Femur (tissue), 1 donor: ENCODE results near the gene ADD1.

Experiments
- DNase-seq: peaks from one replicate; pipeline ENCODE4 v3.0.0-alpha.2; 2017

Gene ADD1

GRCh38 chr4:2924765-2925301 lies 81.2 kb downstream of the ADD1 start:
- no peak for DNase-seq

GRCh38 chr4:2925496-2925895 lies 81.9 kb downstream of the ADD1 start:
- no peak for DNase-seq

- no peak for DNase-seq
Observed at GRCh38 chr4:2925931-2926860, 82.6 kb downstream of the ADD1 start.

- peak; percentile 15 for DNase-seq
Observed at GRCh38 chr4:2927016-2927695, 83.5 kb downstream of the ADD1 start.

- DNase-seq = no peak
Observed at GRCh38 chr4:2927696-2928075, 84.0 kb downstream of the ADD1 start.

DNA sequence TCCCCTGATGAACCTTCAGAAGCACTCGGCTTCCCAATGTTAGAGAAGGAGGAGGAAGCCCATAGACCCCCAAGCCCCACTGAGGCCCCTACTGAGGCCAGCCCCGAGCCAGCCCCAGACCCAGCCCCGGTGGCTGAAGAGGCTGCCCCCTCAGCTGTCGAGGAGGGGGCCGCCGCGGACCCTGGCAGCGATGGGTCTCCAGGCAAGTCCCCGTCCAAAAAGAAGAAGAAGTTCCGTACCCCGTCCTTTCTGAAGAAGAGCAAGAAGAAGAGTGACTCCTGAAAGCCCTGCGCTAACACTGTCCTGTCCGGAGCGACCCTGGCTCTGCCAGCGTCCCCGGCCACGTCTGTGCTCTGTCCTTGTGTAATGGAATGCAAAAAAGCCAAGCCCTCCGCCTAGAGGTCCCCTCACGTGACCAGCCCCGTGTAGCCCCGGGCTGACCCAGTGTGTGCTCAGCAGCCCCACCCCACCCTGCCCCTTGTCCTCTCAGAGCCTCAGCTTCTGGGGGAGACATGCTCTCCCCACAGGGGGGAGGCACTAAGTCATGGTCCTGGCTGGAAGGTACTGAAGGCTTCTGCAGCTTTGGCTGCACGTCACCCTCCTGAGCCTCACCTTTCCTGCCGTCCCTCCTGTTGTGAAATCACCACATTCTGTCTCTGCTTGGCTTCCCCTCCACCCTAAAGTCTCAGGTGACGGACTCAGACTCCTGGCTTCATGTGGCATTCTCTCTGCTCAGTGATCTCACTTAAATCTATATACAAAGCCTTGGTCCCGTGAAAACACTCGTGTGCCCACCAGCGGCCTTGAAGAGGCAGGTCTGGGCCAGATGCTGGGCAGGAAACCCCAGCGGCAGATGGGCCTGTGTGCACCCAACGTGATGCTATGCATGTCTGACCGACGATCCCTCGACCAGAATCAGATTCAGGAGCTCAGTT lies 84.9 kb downstream of the ADD1 start:
- DNase-seq = peak; percentile 7

- DNase-seq = peak; percentile 19
Observed at GRCh38 chr4:2929469-2929868, 85.8 kb downstream of the ADD1 start.

GRCh38 chr4:2930135-2930757 lies 86.6 kb downstream of the ADD1 start:
- peak; percentile 22 for DNase-seq

DNA sequence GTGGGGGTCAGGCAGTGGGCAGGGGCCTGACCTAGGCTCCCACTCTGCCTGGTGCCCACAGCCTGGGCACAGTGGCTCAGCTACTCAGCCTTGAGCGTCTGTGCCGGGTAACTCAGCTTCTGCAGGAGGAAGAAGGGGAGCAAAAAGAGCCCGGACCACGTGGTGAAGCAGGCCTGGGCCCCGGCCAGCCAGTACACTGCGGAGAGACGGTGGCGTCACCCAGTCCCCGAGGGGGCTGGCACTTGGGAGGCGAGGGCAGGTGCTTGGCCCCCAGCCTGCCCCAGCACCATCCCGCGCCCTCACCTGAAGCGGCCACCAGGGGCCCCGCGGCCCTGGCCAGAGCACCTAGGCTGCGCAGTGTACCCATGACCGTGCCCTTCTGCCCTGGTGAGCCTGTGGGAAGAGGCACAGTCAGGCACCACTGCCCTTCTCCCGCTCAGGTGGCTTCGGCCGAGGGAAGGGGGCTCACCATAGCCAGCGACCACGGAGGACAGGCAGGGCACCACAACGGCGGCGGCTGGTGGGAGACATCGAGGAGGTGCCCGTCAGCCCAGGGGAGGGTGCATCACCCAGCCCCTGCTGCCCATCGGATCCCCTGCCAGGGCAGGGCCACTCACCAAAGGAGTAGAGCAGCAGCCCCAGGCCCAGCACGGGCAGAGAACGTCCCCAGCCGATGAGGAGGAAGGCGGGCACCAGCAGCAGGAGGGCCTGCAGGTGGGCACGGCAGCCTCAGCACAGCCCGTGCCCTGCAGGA lies 87.3 kb downstream of the ADD1 start:
- peak; percentile 25 for DNase-seq

- DNase-seq = peak; percentile 73
Observed at GRCh38 chr4:2931512-2932301, 88.1 kb downstream of the ADD1 start.

- DNase-seq = peak; percentile 31
Observed at GRCh38 chr4:2932321-2932950, 88.8 kb downstream of the ADD1 start.

GRCh38 chr4:2932951-2933565 lies 89.4 kb downstream of the ADD1 start:
- peak; percentile 38 for DNase-seq

- no peak for DNase-seq
Observed at GRCh38 chr4:2933566-2934076, 90.0 kb downstream of the ADD1 start.

- peak; percentile 70 for DNase-seq
Observed at GRCh38 chr4:2934077-2934812, 90.6 kb downstream of the ADD1 start.

GRCh38 chr4:2934813-2935761 lies 91.4 kb downstream of the ADD1 start:
- DNase-seq = peak; percentile 95

DNA sequence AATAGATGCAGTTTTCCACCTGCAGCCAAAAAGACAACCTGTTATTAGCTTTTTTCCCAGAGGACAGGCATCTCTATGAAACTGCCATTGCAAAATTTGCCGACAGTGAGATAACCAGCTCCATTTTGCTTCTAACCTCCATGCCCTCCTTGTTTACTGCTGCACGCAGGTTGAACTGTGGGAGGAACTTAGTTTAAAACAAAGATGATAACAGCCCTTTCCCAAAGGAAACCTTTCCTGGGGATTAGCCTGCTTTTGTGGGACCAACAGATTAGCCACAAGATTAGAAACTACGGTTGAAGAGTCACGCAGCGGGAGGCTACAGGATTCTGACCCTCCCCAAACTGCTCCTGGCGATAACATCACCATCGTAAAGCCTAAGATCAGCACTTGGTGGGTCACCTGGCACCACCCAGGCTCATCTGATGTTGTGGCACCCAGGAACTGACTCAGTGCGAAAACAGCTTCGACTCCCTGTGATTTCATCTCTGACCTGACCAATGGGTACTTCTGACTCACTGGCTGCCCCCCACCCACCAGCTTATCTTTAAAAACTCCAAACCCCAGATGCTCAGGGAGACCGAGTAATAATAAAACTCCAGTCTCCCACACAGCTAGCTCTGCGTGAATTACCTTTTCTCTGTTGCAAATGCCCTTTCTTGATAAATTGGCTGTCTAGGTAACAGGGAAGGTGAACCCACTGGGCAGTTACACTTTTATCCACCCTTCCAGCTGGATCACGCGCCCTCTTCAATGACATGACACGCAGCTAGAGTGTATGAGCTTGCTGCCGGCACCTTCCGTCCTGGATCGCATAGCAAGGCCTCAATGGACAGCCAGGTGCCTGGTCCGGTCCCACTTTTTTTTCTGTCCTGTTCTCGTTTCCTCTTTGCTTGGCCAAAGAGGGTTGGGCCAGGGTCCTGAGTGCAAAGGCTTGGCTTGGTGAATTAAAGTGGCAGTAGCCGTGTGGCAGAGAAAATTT lies 92.4 kb downstream of the ADD1 start:
- peak; percentile 21 for DNase-seq
